A549 (cell line): ENCODE results near the gene PASK.

Experiments
- CHD2 ChIP-seq: fragments of 150-350 bp; IDR thresholded peaks from 2 replicates; pipeline ENCODE4 v1.6.1; 2014; ENCODE audit warnings: low read length; ENCODE audit not compliant: partially characterized antibody
- CTCF ChIP-seq: fragments of >200 bp; sonication (Bioruptor Twin); formaldehyde crosslinking; IDR thresholded peaks from 3 replicates; pipeline ENCODE4 v1.5.1; 2016

- TF ChIP-seq CTCF (no peak), CHD2 (no peak)
Observed at GRCh38 chr2:241148239-241148638, 1.0 kb downstream of the PASK start.
